Caki2 (cell line): ENCODE measurements around the gene DPYSL5. TPM values are rescaled to one million over a fixed set of nuclear protein-coding genes. Genes with fewer than 3 reads are reported as not detected.
"Not testable (repeated sequence)": the region's sequence is repeated elsewhere in the genome, so short reads cannot be mapped to it uniquely, and the experiment has no call there.

Source experiments
- DNase-seq: peaks from one replicate; pipeline ENCODE4 v3.0.0-alpha.2; 2015; ENCODE audit warnings: low read depth
- in situ Hi-C: cut with HindIII; loops from 2 replicates; pipeline ENCODE4 v1.10.0; 2016; ENCODE audit warnings: low sequenced_read_pairs, low pct_unique_long_range_greater_than_20kb, mixed read lengths
- total RNA-seq: library from RNA; depleted of rRNA; stranded (reverse); fragments of >200 nt; shearing (Covaris generic); gene quantifications from 2 replicates; pipeline ENCODE4 v1.2.3, GENCODE V29; 2014; ENCODE audit warnings: low replicate concordance

Gene DPYSL5
- total RNA-seq, 1 experiment from 2014 or later: 4.7 TPM

- in situ Hi-C loops: no loop called here
- no peak for DNase-seq
Observed at GRCh38 chr2:26914659-26915310, 66.9 kb downstream of the DPYSL5 start.

- no peak for DNase-seq
- in situ Hi-C loops: no loop called here
Observed at GRCh38 chr2:26915316-26915715, 67.4 kb downstream of the DPYSL5 start.

GRCh38 chr2:26916128-26916692 lies 68.3 kb downstream of the DPYSL5 start:
- in situ Hi-C loops: no loop called here
- no peak for DNase-seq

- in situ Hi-C loops: no loop called here
- no peak for DNase-seq
Observed at GRCh38 chr2:26917135-26917836, 69.4 kb downstream of the DPYSL5 start.

- DNase-seq: no peak
- in situ Hi-C loops: no loop called here
Observed at GRCh38 chr2:26921323-26921722, 73.4 kb downstream of the DPYSL5 start.

GRCh38 chr2:26922405-26923188 lies 74.7 kb downstream of the DPYSL5 start:
- peak; percentile 17 for DNase-seq
- in situ Hi-C loops: no loop called here

GRCh38 chr2:26923189-26923466 lies 75.2 kb downstream of the DPYSL5 start:
- in situ Hi-C loops, DNase-seq: not testable (repeated sequence)

GRCh38 chr2:26924731-26925099 lies 76.8 kb downstream of the DPYSL5 start:
- DNase-seq: no peak
- in situ Hi-C loops: no loop called here

GRCh38 chr2:26925100-26925791 lies 77.3 kb downstream of the DPYSL5 start:
- in situ Hi-C loops: no loop called here
- DNase-seq: no peak

GRCh38 chr2:26927221-26927620 lies 79.3 kb downstream of the DPYSL5 start:
- in situ Hi-C loops: no loop called here
- no peak for DNase-seq

- in situ Hi-C loops: no loop called here
- DNase-seq: no peak
Observed at GRCh38 chr2:26932974-26933373, 85.0 kb downstream of the DPYSL5 start.

GRCh38 chr2:26933431-26934334 lies 85.8 kb downstream of the DPYSL5 start:
- in situ Hi-C loops: no loop called here
- no peak for DNase-seq

- in situ Hi-C loops: no loop called here
Observed at GRCh38 chr2:26934335-26934724, 86.4 kb downstream of the DPYSL5 start.

GRCh38 chr2:26934985-26935384 lies 87.1 kb downstream of the DPYSL5 start:
- no peak for DNase-seq
- in situ Hi-C loops: no loop called here

More at GRCh38 chr2:26934335-26934724, 86.4 kb downstream of the DPYSL5 start:
- DNase-seq: no peak

GRCh38 chr2:26936855-26937254 lies 88.9 kb downstream of the DPYSL5 start:
- in situ Hi-C loops: no loop called here

GRCh38 chr2:26938399-26939118 lies 90.6 kb downstream of the DPYSL5 start:
- DNase-seq: no peak
- in situ Hi-C loops: no loop called here

More at GRCh38 chr2:26936855-26937254, 88.9 kb downstream of the DPYSL5 start:
- DNase-seq: no peak

- in situ Hi-C loops: no loop called here
- DNase-seq: no peak
Observed at GRCh38 chr2:26940001-26940400, 92.1 kb downstream of the DPYSL5 start.
